HG03159 (cell line): Measurements from ENCODE around the gene GRIK3.

Experiments used
- ATAC-seq: cut with Tn5 transposase; IDR thresholded peaks from one replicate; pipeline ENCODE4 v1.9.1; 2021; ENCODE audit warnings: mild to moderate bottlenecking, moderate library complexity; ENCODE audit not compliant: unreplicated experiment

The GRIK3 gene

GRCh38 chr1:36796106-36796590 is 238.2 kb downstream of the GRIK3 start:
- ATAC-seq, result no peak

- ATAC-seq, result no peak
Observed at GRCh38 chr1:36794460-36794859, 239.9 kb downstream of the GRIK3 start.

DNA sequence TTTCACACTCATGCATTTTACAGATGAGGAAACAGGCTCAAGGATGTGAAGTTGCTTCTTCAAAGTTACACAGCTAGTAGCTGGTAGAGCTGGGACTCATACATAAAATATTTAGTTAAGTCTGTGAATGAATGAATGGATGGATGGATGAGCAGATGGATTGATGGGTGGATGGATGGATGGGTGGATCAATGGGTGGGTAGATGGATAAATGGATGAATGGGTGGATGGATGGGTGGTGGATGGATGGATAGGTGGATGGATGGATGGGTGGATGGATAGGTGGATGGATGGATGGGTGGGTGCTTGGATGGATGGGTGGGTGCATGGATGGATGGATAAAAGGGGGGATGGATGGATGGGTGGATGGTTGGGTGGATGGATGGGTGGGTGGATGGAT is 240.9 kb downstream of the GRIK3 start:
- ATAC-seq, result no peak

DNA sequence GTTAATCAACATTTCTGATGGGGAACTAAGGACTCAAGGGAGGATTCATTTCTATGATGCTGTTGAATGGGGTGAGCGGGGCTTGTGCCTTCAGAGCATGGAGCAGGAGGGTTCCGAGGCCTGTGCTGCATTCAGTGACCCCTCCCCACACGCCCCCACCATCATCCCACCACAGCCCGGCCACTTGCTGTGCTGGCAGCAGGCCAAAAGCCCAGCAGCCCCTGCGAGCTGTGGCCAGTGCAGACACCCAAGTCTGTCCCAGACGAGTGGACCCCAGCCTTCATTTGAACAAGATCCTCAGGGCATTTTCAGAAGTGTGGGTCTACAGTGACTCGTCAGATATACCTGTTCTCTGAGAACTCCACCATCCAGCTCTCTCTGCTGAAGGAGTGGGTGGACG is 242.0 kb downstream of the GRIK3 start:
- no peak for ATAC-seq

DNA sequence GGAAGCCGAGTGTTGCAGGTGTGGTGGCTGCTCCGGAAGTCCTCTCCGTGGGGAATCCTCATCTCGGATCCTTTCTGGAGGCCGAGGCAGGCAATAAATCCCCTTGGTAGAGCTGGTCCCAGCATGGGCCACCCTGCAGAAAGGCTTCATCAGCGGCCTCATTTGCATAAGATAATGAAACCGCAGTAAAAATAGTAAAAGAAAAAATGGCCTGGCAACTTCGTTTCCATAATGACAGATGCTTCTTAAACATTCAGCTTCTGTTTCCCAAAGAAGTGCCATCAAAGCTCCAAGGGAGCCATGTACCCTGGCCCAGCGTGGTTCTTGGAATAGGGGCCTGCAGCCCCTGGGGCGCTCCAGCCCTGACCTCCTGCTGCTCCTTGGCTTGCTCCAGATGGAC is 244.1 kb downstream of the GRIK3 start:
- ATAC-seq, result no peak

- ATAC-seq, result no peak
Observed at GRCh38 chr1:36789535-36789934, 244.8 kb downstream of the GRIK3 start.

DNA sequence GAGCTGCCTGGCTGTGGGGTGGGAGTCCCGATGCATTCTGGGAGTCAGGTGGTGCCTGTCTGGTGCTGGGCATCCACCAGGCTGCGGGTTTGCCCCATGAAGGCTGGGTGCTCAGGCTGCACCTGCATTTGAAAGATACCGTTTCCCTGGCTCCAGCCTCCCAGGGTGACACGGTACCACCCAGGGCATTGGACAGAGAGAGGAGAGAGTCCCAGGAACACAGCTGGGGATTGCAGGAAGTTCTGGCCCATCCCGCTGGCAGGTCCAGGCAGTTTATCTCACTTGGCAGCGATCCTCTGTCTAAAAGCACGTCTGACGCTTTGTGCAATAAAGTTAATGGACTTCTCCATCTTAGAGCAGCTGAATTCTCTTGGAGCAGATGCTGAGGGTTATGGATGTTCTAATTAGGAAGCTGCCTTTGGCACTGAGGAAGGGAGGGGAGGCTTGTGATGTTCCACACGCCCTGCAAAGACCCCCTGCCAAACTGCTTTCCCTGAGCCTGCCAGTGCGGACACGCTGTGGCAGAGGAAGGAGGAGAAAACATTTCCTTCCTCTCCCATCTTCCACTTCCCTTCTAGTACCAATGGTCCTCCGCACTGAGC is 246.9 kb downstream of the GRIK3 start:
- no peak for ATAC-seq

- ATAC-seq, result no peak
Observed at GRCh38 chr1:36786425-36786824, 247.9 kb downstream of the GRIK3 start.

- ATAC-seq, result no peak
Observed at GRCh38 chr1:36784147-36784859, 250.0 kb downstream of the GRIK3 start.

- no peak for ATAC-seq
Observed at GRCh38 chr1:36783475-36783874, 250.8 kb downstream of the GRIK3 start.

DNA sequence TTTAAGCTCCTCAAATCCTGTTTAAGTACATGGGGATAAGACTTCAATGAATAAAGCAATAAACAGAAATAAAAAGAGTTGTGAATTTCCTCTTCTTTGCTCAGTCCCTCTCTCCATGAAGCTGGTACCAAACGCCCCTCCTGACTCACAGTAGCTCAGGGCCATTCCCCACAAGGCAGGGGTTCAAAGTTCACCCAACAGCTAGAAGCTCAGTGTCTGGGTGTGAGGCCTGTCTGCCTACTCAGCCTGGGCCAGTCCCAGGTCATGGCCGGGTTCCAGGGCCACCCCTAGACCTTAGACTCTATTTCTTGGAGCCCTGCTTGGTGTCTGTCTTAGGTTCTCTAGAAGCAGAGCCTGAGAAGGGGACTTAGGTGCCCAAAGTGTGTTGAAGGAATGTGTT is 251.5 kb downstream of the GRIK3 start:
- ATAC-seq, result no peak

GRCh38 chr1:36782085-36782484 is 252.2 kb downstream of the GRIK3 start:
- no peak for ATAC-seq

- ATAC-seq, result no peak
Observed at GRCh38 chr1:36781098-36781497, 253.2 kb downstream of the GRIK3 start.

GRCh38 chr1:36778740-36779139 is 255.6 kb downstream of the GRIK3 start:
- ATAC-seq, result no peak

DNA sequence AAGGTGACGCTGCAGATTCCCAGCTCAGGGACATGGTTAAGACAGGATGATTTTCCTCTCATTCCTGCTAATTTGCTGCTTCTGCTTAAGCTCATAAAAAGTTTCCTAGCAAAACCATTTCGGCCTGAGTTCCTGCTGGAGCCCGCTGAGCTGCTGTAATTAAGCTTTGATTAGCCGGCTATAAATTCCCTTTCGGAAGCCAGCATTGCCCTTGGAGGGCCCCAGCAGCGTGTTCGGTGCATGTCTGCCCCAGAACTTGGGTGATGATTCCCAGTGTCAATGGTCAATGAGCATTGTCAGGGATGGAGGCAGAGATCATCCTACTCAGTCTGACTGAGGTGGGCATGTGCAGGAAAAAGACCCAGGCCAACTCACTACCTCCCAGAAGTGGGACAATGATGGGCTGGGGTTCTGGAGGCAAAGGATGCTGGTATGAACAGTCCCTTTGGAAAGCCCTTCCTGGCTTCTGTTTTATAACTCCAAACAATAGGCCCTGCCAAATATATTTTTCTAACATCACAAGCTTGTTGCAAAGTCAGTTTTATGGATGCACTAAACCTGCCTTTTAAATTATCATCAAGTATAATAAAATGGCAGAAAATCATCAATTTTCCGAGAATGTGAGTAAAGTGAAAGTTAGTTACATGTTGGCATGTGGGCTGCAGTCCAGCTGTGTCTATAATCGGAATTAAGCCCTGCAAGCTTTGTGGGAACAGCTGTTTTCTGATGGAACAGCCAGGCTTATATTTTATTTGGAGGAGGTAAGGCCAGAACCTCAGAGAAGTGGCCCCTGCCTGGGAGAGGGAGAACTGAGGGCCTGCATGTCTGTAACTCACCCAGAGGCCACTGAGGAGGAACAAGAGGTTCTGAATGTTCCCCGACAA is 257.1 kb downstream of the GRIK3 start:
- ATAC-seq, result no peak

DNA sequence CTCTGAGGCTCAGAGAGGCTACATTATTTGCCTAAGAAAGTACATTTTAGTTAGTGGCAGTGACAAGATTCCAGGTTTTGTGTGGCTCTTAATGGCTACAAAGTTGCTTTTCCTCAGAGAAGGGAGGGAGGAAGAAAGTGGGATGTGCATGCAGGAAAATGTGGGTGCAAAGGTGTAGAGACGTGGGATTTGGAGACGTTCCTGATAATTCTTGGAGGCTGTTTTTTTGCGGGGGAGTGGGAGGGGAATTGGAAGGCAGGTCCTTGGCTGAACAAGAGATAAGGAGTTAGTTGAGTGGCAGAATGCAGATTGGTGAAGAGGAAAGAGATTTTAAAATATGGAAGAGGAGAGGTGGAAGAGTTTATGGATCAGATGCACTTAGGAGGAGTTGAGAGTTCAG is 258.1 kb downstream of the GRIK3 start:
- ATAC-seq, result no peak

DNA sequence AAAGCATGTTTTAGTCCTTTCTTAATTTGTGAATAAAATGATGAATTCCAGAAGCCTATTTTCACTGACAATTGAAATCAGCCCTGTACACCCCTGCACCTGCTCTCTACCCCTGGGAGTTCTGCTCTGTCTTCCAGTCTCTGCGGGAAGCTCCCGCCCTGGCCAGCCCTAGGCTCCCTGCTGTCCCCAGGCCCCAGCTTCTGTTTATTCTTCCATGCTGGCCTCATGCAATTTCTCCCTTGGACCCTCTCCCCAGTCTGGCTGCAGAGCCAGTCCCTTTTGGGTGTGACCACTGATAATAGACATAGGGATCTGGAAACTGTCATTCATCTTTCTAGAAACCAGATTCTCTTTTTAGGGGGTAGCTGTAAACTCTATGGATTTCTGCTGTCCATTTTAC is 258.6 kb downstream of the GRIK3 start:
- ATAC-seq, result no peak

- no peak for ATAC-seq
Observed at GRCh38 chr1:36773827-36774541, 260.3 kb downstream of the GRIK3 start.

DNA sequence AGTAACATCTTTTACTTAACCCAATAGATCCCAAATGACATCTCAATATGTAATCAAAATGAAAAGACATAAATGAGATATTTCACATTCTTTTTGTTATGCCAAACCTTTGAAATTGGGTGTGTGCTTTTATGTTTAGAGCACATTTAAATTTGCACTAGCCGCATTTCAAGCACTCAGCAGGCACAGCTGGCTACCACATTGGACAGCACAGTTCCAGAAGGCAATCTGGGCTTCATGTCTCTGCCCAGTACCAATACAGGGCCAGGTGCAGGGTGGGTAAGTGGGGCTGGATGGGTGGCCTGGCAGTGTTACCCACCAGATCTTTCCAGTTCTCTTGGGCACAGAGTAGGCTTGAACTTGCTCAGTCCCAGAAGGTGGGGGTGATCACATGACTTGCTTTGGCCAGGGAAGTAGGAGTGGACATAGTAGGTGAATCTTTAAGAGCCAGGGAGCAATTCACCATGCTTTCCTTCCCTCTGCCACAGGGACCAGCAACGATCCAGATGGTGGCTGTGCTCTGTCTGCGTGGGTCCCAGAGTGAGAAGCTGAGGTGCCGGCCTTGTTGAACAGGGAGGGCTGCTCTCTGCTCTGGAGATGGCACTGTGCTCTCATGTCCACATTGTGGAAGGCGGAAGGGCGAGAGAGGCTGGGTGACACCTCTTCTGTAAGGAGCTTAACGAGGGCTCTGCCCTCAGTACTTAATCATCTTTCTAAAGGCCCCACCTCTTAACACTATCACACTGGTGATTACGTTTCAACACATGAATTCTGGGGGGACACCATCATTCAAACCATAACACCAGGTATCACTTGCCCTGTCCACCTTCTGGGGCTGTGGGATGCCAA is 261.4 kb downstream of the GRIK3 start:
- ATAC-seq, result no peak

DNA sequence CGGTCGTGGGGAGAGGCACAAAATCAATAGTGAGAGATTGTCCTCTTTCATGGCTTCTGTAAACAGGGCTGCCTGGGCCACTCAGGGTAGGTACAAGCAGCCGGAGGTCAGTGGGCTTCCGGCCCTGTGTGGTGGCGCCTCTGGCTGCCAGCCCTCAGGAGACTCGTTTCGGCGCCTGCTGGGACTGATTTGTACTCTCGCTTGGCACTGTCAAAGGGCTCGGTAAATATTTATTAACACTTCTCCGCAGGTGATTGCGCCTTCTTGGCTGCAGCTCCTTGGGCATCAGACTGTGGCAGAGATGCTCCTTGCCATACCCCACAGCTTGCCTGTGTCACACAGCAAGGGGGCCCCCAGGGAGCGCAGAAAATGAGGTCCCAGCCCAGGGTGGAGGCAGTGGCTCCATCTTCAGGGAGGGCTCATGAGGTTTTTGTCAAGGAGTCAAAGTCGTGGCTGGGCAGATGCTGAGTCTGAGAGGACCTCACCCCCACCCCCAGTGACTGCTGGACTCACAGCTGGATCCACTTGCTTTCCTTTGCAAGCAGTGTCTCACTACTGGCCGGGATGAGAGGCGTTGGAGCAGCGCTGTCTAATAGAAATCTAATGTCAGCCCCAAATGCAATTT is 262.5 kb downstream of the GRIK3 start:
- no peak for ATAC-seq
